Pulmonary artery endothelial cell (primary cell): ENCODE data around the gene CNTNAP2. TPM values are rescaled to one million over a fixed set of nuclear protein-coding genes. Genes with fewer than 3 reads are reported as not detected.

Source experiments
- DNase-seq: peaks from one replicate; pipeline ENCODE4 v3.0.0-alpha.2; 2011; ENCODE audit warnings: low read depth, low spot score
- total RNA-seq: library from RNA; depleted of rRNA; stranded (reverse); fragments of >200 nt; gene quantifications from 2 replicates; pipeline ENCODE4 v1.2.3, GENCODE V29; 2014

The CNTNAP2 gene
- total RNA-seq, 1 donor from 2014 or later = not detected

- no peak for DNase-seq
Measured at GRCh38 chr7:147605323-147605722, 1488.7 kb downstream of the CNTNAP2 start.

- DNase-seq = no peak
Measured at GRCh38 chr7:147607157-147607800, 1490.7 kb downstream of the CNTNAP2 start.

GRCh38 chr7:147611431-147611830, 1494.8 kb downstream of the CNTNAP2 start:
- DNase-seq = no peak

GRCh38 chr7:147635288-147635687, 1518.7 kb downstream of the CNTNAP2 start:
- no peak for DNase-seq

GRCh38 chr7:147636553-147636952, 1520.0 kb downstream of the CNTNAP2 start:
- DNase-seq = no peak

- DNase-seq = no peak
Measured at GRCh38 chr7:147638566-147638965, 1522.0 kb downstream of the CNTNAP2 start.

- DNase-seq = no peak
Measured at GRCh38 chr7:147639037-147639436, 1522.4 kb downstream of the CNTNAP2 start.

GRCh38 chr7:147639751-147640150, 1523.2 kb downstream of the CNTNAP2 start:
- no peak for DNase-seq

- DNase-seq = no peak
Measured at GRCh38 chr7:147640821-147641220, 1524.2 kb downstream of the CNTNAP2 start.

GRCh38 chr7:147646568-147646967, 1530.0 kb downstream of the CNTNAP2 start:
- DNase-seq = no peak

- DNase-seq = no peak
Measured at GRCh38 chr7:147650991-147651390, 1534.4 kb downstream of the CNTNAP2 start.

GRCh38 chr7:147651601-147652000, 1535.0 kb downstream of the CNTNAP2 start:
- DNase-seq = no peak

- no peak for DNase-seq
Measured at GRCh38 chr7:147653456-147653855, 1536.9 kb downstream of the CNTNAP2 start.

- no peak for DNase-seq
Measured at GRCh38 chr7:147658392-147658967, 1541.9 kb downstream of the CNTNAP2 start.

- DNase-seq = no peak
Measured at GRCh38 chr7:147659036-147659995, 1542.7 kb downstream of the CNTNAP2 start.

- no peak for DNase-seq
Measured at GRCh38 chr7:147664541-147664940, 1547.9 kb downstream of the CNTNAP2 start.

- no peak for DNase-seq
Measured at GRCh38 chr7:147670759-147671158, 1554.2 kb downstream of the CNTNAP2 start.

- no peak for DNase-seq
Measured at GRCh38 chr7:147674705-147675104, 1558.1 kb downstream of the CNTNAP2 start.

GRCh38 chr7:147678943-147679342, 1562.3 kb downstream of the CNTNAP2 start:
- DNase-seq = no peak

- no peak for DNase-seq
Measured at GRCh38 chr7:147681530-147681929, 1564.9 kb downstream of the CNTNAP2 start.

- DNase-seq = no peak
Measured at GRCh38 chr7:147700702-147701101, 1584.1 kb downstream of the CNTNAP2 start.

GRCh38 chr7:147707926-147708325, 1591.3 kb downstream of the CNTNAP2 start:
- no peak for DNase-seq
